Stimulated activated CD8-positive, alpha-beta memory T cell treated with anti-CD3 and anti-CD28 coated beads, Interleukin-7, amount 100 ng/mL, for 24 hours (primary cell): ENCODE measurements around the gene MAPKAP1.
A peak's percentile ranks its signal among the peaks of the same experiment; 100 is the strongest.
"Not testable (repeated sequence)": the region's sequence is repeated elsewhere in the genome, so short reads cannot be mapped to it uniquely, and the experiment has no call there.

Experiments used
- DNase-seq: peaks from one replicate; pipeline ENCODE4 v3.0.0-alpha.2; 2020; ENCODE audit warnings: low read depth

The MAPKAP1 gene

GRCh38 chr9:125409637-125410521 lies 297.1 kb downstream of the MAPKAP1 start:
- DNase-seq, result no peak

DNA sequence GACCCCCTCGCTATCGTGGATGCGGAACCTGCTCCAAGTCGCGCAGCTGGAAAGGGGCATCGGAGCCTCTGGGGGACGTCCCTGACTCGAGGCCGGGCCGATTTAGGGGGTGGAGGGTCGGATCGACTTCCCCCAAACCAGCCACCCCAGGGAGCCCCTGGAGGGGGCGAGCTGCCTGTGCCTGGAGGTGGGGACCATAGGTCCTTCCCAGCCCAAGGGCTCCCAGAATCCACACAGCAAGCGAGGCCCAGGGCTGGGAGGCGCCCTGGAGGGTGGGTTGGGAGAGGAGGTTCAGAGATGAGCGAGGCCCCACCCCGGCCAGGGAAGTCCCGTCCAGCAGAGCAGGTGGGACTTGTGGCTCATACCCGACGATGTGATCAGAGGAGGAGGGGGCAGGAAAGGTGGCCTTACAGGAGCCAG lies 297.8 kb downstream of the MAPKAP1 start:
- DNase-seq, result no peak

- DNase-seq, result peak; percentile 60
These were observed 298.8 kb downstream of the MAPKAP1 start for GRCh38 chr9:125407974-125408900.

DNA sequence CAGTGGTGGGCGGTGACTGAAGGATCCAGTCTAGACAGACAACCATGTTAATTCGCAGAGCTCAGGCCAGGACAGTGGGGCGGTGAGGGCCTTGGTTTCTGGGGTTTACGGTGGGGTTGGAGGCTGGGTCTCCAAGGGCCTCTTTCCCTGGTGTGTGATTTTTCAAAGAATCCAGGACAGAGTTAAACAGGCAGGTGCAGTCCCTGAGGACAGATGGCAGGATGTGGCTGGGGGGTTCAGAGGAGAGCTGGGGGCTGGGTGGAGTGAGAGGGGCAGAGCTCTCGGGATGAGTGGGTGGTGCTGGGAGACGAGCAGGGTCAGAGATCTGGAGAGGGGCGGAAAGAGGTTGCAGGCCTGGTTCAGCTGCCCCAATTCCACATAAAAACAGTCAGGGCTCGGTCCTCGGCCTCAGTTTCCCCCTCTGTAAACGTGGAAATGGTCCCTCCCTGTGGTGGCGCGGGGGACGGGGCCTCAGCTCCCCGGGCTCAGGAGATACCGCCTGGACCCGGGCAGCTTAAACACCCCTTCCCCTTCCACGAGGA lies 299.5 kb downstream of the MAPKAP1 start:
- no peak for DNase-seq

GRCh38 chr9:125406810-125407087 lies 300.3 kb downstream of the MAPKAP1 start:
- no peak for DNase-seq

DNA sequence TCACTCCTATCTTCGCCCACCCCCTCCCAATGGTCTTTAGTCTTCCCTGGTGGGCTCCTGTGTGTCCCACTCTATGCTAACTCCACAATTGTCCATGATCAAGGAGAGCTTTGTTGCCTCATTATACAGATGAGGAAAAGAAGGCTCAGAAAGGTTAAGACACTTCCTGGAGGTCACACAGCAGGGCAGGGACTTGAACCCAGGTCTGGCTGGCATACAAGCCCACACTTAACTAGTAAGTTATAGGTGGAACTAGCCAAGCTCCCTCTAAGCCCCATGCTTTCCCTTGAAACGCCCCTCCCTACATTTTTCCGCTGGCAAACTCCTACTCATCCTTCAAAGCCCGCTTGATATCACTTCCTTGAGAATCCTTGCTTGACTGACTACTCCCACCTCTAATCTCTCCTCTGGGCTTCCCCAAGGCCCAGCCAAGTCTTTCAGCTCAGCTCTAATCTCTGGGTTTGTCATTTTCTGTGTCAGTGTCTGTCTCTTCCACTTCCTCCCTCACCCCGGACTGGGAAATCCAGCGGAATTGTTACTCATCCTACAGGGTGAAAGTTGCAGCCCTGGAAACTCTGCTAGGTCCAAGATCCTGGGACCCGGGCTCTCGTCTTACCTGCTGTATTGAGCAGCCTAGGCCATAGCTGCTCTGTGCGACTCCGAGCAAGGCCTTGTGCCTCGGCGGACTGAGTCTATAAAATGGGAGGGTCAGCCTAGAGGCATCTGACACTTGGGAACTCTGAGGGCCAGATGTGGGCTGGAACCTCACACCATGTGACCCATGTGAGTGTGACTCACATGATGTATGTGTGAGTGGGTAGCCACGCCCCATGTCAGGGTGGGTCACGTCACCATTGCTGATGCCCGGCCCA lies 300.8 kb downstream of the MAPKAP1 start:
- DNase-seq, result no peak

DNA sequence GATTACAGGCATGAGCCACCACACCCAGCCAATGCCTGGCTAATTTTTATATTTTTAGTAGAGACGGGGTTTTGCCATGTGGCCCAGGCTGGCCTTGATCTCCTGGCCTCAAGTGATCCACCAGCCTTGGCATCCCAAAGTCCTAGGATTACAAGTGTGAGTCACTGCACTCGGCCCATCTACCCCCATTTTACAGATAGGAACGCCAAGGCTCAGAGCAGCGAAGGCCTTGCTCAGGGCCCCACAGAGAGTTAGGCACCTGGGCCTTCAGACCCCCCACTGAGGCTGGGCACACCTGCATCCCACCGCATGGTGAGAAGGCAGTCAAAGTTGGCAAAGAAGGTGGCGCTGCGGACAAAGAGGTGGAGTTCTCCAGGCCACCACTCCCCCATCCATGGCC lies 302.3 kb downstream of the MAPKAP1 start:
- no peak for DNase-seq

DNA sequence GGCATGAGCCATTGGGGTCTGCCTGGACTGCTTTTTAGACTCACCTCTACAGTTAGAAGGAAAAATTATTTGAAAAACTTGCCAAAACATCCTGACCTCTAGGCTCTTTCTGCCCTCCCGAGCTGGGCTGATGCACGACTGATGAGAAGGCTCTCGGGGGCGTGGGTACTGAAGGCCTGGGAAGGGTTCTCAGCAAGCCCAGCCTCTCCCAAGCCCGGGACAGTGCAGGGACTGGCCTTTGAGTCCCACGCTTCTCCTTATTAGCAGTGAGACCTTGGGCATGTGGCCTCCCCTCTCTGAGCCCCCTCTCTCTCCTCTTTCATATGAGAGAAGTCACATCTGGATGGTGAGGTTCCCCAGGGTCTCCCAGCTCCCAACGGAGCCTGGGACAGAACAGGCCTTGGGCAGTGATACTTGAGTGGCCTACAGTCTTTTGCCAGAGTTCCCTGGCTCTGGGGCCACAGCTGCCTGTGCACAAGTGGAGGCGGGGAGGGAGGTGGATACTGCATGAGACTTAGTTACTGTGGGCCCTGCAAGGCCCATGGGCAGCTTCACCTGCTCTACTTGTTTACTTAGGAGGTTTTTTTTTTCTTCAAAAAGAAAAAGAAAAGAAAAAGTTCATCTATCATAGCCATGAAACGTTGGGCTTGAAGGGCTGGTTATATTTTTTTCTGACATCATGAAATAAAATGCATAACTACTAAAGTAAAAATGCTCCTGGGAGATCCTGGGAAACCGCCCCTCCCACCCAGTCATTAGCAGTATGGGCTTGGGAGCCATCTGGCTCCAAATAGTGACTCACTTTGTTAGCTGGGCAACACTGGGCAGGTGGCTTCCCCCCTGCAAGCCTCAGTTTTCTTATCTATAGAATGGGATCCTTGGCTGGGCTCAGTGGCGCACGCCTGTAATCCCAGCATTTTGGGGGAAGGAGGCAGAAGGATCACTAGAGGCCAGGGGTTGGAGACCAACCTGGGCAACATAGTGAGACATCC lies 306.0 kb downstream of the MAPKAP1 start:
- no peak for DNase-seq

GRCh38 chr9:125400232-125400631 lies 306.8 kb downstream of the MAPKAP1 start:
- DNase-seq, result not testable (repeated sequence)

GRCh38 chr9:125399666-125400065 lies 307.3 kb downstream of the MAPKAP1 start:
- DNase-seq, result no peak

- DNase-seq, result no peak
These were observed 307.8 kb downstream of the MAPKAP1 start for GRCh38 chr9:125399165-125399564.

- DNase-seq, result no peak
These were observed 308.8 kb downstream of the MAPKAP1 start for GRCh38 chr9:125398243-125398642.

GRCh38 chr9:125397736-125398135 lies 309.3 kb downstream of the MAPKAP1 start:
- no peak for DNase-seq

DNA sequence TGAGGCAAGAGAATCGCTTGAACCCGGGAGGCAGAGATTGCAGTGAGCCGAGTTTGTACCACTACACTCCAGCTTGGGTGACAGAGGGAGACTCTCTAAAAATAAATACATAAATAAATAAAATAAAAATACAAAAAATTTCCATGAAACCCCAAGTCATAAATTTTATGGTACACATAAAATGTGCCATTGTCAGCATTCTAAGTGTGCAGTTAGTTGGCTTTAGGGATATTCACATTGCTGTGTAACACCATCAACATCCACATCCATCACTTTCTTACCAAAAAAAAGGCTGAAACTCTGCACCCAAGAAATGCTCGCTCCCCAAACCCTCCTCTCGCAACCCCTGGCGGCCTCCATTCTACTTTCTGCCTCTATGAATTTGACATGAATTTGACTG lies 310.2 kb downstream of the MAPKAP1 start:
- no peak for DNase-seq

GRCh38 chr9:125393426-125393825 lies 313.6 kb downstream of the MAPKAP1 start:
- DNase-seq, result no peak

GRCh38 chr9:125391704-125392103 lies 315.3 kb downstream of the MAPKAP1 start:
- DNase-seq, result no peak

- no peak for DNase-seq
These were observed 318.0 kb downstream of the MAPKAP1 start for GRCh38 chr9:125388978-125389377.

DNA sequence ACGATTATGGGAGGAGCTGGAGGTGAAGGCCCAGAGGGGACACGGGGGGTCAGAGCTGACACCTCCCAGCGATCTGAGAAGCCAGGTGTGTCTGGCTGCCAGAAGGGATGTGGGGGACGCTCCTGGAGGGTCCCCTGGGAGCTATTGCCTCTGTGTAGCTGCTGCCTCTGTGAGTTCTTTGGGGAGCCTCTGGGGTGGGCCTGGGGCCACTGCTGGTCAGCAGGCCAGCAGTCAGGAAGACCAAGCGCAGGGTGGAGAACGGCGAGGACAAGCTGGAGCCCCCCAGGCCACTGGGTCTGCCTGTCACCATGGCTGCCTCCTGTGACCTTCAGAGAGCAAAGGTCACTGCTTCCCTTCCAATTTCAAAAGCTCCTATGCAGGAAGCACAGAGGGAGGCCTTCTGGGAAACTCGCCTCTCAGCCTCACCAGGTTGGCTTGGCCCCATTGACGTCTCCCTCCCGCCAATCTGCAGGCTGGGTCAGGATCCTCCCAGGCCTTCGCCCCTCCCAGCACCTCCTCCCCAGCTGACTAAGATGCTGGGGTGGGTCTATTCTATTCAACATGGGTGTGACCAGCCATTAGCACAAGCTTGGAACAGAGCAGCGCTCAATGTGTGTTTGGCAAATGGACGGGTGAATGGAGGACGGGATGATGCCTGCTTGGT lies 319.0 kb downstream of the MAPKAP1 start:
- no peak for DNase-seq
